Fibroblast of skin of scalp (primary cell): ENCODE data around the gene CFAP221.

Experiments used
- DNase-seq: peaks from one replicate; pipeline ENCODE4 v3.0.0-alpha.2; 2013

The CFAP221 gene

GRCh38 chr2:119702203-119702917 lies 158.1 kb downstream of the CFAP221 start:
- DNase-seq, result no peak

GRCh38 chr2:119702918-119703401 lies 158.7 kb downstream of the CFAP221 start:
- peak; percentile 64 for DNase-seq

GRCh38 chr2:119703526-119703925 lies 159.3 kb downstream of the CFAP221 start:
- DNase-seq, result no peak

- DNase-seq, result peak; percentile 52
These were observed 160.4 kb downstream of the CFAP221 start for GRCh38 chr2:119704670-119705120.

- no peak for DNase-seq
These were observed 162.0 kb downstream of the CFAP221 start for GRCh38 chr2:119706221-119706620.
